ENCODE data around the gene NECTIN4. TPM values are rescaled to one million over a fixed set of nuclear protein-coding genes. Genes with fewer than 3 reads are reported as not detected.

The NECTIN4 gene
- total RNA-seq, 4 donors from 2014 or later, result 0.72 TPM; not detected in 3

- DNase-seq (ENCODE audit: low spot score) (peak; percentile 39), ATAC-seq (ENCODE audit: low FRiP score) (peak; percentile 84)
- no peak for TF ChIP-seq CTCF (IDR thresholded peaks at IDR 0.05)
Observed at GRCh38 chr1:161082996-161083747, 6.2 kb downstream of the NECTIN4 start.

- ATAC-seq (ENCODE audit: low FRiP score) (no peak), DNase-seq (ENCODE audit: low spot score) (no peak)
- TF ChIP-seq CTCF (IDR thresholded peaks at IDR 0.05), result no peak
Observed at GRCh38 chr1:161082483-161082882, 6.9 kb downstream of the NECTIN4 start.

GRCh38 chr1:161081519-161081918 lies 7.8 kb downstream of the NECTIN4 start:
- TF ChIP-seq CTCF (IDR thresholded peaks at IDR 0.05), result no peak
- DNase-seq (ENCODE audit: low spot score) (no peak), ATAC-seq (ENCODE audit: low FRiP score) (no peak)

GRCh38 chr1:161080441-161081405 lies 8.6 kb downstream of the NECTIN4 start:
- ATAC-seq (ENCODE audit: low FRiP score) (no peak), DNase-seq (ENCODE audit: low spot score) (no peak)
- no peak for TF ChIP-seq CTCF (IDR thresholded peaks at IDR 0.05)

GRCh38 chr1:161079436-161080110 lies 9.8 kb downstream of the NECTIN4 start:
- TF ChIP-seq CTCF (IDR thresholded peaks at IDR 0.05), result no peak
- no peak for DNase-seq (ENCODE audit: low spot score)
- no peak for ATAC-seq (ENCODE audit: low FRiP score)

- TF ChIP-seq CTCF (IDR thresholded peaks at IDR 0.05), result no peak
- DNase-seq (ENCODE audit: low spot score) (no peak), ATAC-seq (ENCODE audit: low FRiP score) (no peak)
Observed at GRCh38 chr1:161077426-161077825, 11.9 kb downstream of the NECTIN4 start.
